ENCODE data around the gene KLHL8.

KLHL8 gene

GRCh38 chr4:87257523-87257922 lies 37.1 kb upstream of the KLHL8 start:
- no peak for DNase-seq (ENCODE audit: extremely low read depth, low read depth)
- TF ChIP-seq CTCF (IDR thresholded peaks at IDR 0.05; ENCODE audit: low read depth, low read length), result no peak

DNA sequence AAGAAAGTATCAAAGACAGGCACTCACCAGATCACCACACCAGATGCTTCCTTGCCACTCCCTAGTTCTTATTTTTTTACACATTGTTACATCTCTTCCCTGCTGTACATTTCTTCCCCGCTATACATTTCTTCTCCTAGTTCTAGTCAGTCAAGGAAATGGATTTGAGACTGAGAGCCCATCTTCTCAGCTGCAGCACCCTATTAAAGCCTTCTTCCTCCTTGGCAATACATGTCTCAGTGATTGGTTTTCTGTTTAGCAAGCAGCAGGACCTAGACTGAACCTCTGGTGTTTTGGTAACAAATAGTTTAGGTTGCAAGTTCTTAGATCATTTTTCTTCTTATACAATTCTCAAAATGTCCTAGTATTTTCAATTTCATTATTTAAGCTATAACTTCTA lies 35.3 kb upstream of the KLHL8 start:
- DNase-seq (ENCODE audit: extremely low read depth, low read depth), result no peak

GRCh38 chr4:87251106-87251505 lies 30.7 kb upstream of the KLHL8 start:
- no peak for DNase-seq (ENCODE audit: extremely low read depth, low read depth)
- TF ChIP-seq CTCF (IDR thresholded peaks at IDR 0.05; ENCODE audit: low read depth, low read length), result no peak

More for the DNA sequence above, 35.3 kb upstream of the KLHL8 start:
- no peak for TF ChIP-seq CTCF (IDR thresholded peaks at IDR 0.05; ENCODE audit: low read depth, low read length)

GRCh38 chr4:87250294-87250693 lies 29.9 kb upstream of the KLHL8 start:
- TF ChIP-seq CTCF (IDR thresholded peaks at IDR 0.05; ENCODE audit: low read depth, low read length), result no peak
- DNase-seq (ENCODE audit: extremely low read depth, low read depth), result no peak

DNA sequence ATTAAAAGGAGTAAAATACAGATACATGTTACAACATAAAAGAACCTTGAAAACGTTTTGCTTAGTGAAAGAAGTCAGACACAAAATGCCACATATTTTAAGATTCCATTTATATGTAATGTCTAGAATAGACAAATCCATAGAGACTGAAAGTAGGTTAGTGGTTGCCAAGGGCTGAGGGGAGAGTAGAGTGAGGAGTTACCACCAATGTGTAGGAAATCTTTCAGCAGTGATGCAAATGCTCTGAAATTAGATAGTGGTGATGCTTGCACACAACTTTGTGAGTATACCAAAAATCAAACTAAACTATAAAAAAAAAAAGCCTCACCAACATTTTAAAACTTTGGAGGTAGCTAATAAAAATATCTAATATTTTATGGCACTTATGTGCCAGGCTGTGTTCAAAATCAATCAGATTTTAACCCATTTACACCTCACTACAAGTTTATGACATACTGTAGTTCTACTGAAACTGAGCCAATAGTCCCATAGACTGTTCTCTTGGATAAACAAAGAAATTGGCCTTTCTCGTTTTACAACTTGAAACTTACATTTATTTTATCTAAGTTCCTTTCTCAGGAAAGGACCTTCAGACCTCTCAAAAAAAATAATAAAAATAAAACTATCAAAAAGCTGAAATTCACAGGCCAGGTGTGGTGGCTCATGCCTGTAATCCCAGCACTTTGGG lies 29.1 kb upstream of the KLHL8 start:
- no peak for TF ChIP-seq CTCF (IDR thresholded peaks at IDR 0.05; ENCODE audit: low read depth, low read length)

GRCh38 chr4:87243426-87244053 lies 23.1 kb upstream of the KLHL8 start:
- TF ChIP-seq CTCF (IDR thresholded peaks at IDR 0.05; ENCODE audit: low read depth, low read length), result no peak

More for the DNA sequence above, 29.1 kb upstream of the KLHL8 start:
- DNase-seq (ENCODE audit: extremely low read depth, low read depth), result no peak

GRCh38 chr4:87241336-87241735 lies 20.9 kb upstream of the KLHL8 start:
- DNase-seq (ENCODE audit: extremely low read depth, low read depth), result no peak
- no peak for TF ChIP-seq CTCF (IDR thresholded peaks at IDR 0.05; ENCODE audit: low read depth, low read length)

More at GRCh38 chr4:87243426-87244053, 23.1 kb upstream of the KLHL8 start:
- DNase-seq (ENCODE audit: extremely low read depth, low read depth), result no peak
